ENCODE data around the gene DPEP3.

The DPEP3 gene

DNA sequence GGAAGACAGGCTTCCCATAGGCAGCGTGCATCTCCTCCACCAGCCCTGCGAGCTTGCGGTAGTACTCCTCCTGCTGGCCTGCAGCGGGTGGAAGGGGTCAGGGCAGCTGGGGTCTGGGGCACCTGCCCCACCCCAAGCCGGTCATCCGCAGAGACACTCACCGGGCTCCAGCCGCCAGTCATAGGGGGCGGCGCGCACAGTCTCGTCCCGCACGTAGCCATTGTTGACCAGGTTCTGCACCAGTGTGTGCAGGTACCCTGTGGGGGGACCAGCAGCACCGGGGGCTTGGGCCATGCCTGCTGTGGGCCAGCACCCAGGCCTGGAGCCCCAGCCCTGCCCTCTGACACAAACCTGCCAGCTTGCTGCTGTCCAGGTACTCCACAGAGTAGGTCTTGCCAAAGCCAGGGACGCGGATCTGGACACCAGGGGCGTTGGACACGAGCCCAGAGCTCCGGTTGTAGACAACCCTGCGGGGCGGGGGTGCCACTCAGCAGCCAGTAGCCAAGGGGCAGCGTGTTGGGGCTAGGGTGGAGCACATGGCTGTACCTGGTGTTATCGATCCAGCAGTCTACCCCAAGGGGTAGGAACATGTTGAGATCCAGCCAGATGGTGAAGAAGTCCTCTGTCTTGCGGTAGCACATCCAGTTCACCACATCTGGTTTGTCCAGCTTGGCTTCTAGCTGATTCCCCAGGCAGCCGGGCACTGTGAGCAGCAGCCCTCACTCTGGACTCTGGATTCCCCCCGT lies 37.6 kb downstream of the DPEP3 start:
- no peak overlapping the region for H3K4me2 ChIP-seq (ENCODE audit: low read depth, low read length, poor library complexity, severe bottlenecking)
- H3K4me3 ChIP-seq (ENCODE audit: insufficient read depth, low read length, poor library complexity, severe bottlenecking), result no peak overlapping the region
- H2AFZ ChIP-seq (ENCODE audit: low read depth, low read length, severe bottlenecking), result no peak overlapping the region
- H3F3A ChIP-seq (ENCODE audit: insufficient read depth), result peaks cover 7% of the 10 kb centered on the region; the same call in 1 of the 2 replicates
- H3K36me3 ChIP-seq (ENCODE audit: low read length), result no peaks in the 10 kb centered on the region
- TF ChIP-seq EZH2phosphoT487 (conservative IDR thresholded peaks at IDR 0.05; ENCODE audit: low read length), result no peak
- TF ChIP-seq, protein P1, sequence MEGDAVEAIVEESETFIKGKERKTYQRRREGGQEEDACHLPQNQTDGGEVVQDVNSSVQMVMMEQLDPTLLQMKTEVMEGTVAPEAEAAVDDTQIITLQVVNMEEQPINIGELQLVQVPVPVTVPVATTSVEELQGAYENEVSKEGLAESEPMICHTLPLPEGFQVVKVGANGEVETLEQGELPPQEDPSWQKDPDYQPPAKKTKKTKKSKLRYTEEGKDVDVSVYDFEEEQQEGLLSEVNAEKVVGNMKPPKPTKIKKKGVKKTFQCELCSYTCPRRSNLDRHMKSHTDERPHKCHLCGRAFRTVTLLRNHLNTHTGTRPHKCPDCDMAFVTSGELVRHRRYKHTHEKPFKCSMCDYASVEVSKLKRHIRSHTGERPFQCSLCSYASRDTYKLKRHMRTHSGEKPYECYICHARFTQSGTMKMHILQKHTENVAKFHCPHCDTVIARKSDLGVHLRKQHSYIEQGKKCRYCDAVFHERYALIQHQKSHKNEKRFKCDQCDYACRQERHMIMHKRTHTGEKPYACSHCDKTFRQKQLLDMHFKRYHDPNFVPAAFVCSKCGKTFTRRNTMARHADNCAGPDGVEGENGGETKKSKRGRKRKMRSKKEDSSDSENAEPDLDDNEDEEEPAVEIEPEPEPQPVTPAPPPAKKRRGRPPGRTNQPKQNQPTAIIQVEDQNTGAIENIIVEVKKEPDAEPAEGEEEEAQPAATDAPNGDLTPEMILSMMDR (IDR thresholded peaks at IDR 0.05; ENCODE audit: insufficient read depth, low read length, poor library complexity, severe bottlenecking), result no peak
- no peak overlapping the region for H3K27ac ChIP-seq (ENCODE audit: low read depth, low read length)
- H3K9ac ChIP-seq (ENCODE audit: low read length), result no peak overlapping the region
- H3K9me2 ChIP-seq (replicated peaks; ENCODE audit: insufficient read depth, low read length), result no peaks in the 10 kb centered on the region
- H3K9me3 ChIP-seq (ENCODE audit: insufficient read depth, low read length), result no peaks in the 10 kb centered on the region
- H3K27me3 ChIP-seq (ENCODE audit: low read length), result no peaks in the 10 kb centered on the region
- H4K20me1 ChIP-seq (ENCODE audit: low read depth, low read length), result no peaks in the 10 kb centered on the region
- peaks cover 8% of the 10 kb centered on the region; the same call in 1 of the 2 replicates for H3K79me2 ChIP-seq (ENCODE audit: insufficient read depth, low read length)

DNA sequence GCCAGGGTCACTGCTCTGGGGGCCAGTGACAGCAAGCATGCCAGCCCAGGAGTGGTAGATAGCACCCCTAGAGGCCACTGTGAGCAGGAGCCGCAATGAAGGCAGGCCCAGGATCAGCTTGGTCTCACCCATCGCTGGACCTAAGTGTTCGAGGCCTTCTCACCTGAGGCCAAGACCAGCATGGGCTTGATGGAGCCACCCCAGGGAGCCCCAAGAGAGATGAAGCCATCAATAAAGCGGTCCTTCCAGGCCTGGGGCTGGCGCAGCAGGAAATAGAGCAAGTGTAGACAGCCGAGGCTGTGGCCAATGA lies 38.1 kb downstream of the DPEP3 start:
- Histone ChIP-seq H3K27me3 (ENCODE audit: low read length) (no peaks in the 10 kb centered on the region), H3K9ac (ENCODE audit: low read length) (no peak overlapping the region), H3K79me2 (ENCODE audit: insufficient read depth, low read length) (peaks cover 12% of the 10 kb centered on the region), H3K27ac (ENCODE audit: low read depth, low read length) (no peak overlapping the region), H4K20me1 (ENCODE audit: low read depth, low read length) (no peaks in the 10 kb centered on the region), H3K4me3 (ENCODE audit: insufficient read depth, low read length, poor library complexity, severe bottlenecking) (no peak overlapping the region), H3F3A (ENCODE audit: insufficient read depth) (peaks cover 7% of the 10 kb centered on the region), H3K9me2 (replicated peaks; ENCODE audit: insufficient read depth, low read length) (no peaks in the 10 kb centered on the region), H3K9me3 (ENCODE audit: insufficient read depth, low read length) (no peaks in the 10 kb centered on the region), H3K36me3 (ENCODE audit: low read length) (no peaks in the 10 kb centered on the region), H2AFZ (ENCODE audit: low read depth, low read length, severe bottlenecking) (no peak overlapping the region), H3K4me2 (ENCODE audit: low read depth, low read length, poor library complexity, severe bottlenecking) (no peak overlapping the region)
- TF ChIP-seq EZH2phosphoT487 (conservative IDR thresholded peaks at IDR 0.05; ENCODE audit: low read length), result no peak
- TF ChIP-seq, protein P1 (IDR thresholded peaks at IDR 0.05; ENCODE audit: insufficient read depth, low read length, poor library complexity, severe bottlenecking), result peak; percentile 82

DNA sequence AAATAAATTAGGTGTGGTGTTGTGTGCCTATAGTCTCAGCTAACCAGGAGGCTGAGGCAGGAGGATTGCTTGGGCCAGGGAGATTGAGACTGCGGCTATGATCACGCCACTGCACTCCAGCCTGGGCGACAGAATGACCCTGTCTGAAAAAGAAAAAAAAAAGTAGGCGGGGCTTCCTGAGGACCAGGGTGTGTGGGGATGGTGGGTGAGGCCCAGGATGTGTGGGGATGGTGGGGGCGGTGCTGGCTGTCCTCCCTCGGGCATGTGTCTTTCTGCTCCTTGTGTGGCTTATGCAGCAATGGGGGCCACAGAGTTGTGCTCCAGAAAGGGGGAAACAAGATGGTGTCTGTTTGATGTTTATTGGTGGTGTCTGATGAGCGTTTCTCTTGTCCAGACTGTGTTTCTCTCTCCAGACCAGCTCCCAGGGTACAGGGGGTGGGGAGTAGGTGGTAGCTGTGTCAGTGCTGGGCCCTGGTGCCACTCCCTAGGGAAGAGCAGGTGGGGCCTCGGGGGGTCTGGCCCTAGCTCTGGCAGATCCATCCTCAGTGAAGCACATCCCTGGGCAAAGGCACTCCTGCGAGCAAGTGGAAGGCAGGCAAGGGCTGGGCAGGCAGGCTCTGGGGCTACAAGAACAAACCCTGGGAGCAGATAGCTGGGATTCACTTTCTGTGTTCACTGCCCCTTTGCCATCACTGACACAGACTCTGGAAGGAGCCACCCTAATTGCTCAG lies 38.7 kb downstream of the DPEP3 start:
- Histone ChIP-seq H3K9me2 (replicated peaks; ENCODE audit: insufficient read depth, low read length) (no peaks in the 10 kb centered on the region), H3K27ac (ENCODE audit: low read depth, low read length) (no peak overlapping the region), H3F3A (ENCODE audit: insufficient read depth) (peaks cover 11% of the 10 kb centered on the region), H3K79me2 (ENCODE audit: insufficient read depth, low read length) (peaks cover 16% of the 10 kb centered on the region), H3K9ac (ENCODE audit: low read length) (no peak overlapping the region), H2AFZ (ENCODE audit: low read depth, low read length, severe bottlenecking) (no peak overlapping the region), H3K27me3 (ENCODE audit: low read length) (no peaks in the 10 kb centered on the region), H3K4me3 (ENCODE audit: insufficient read depth, low read length, poor library complexity, severe bottlenecking) (no peak overlapping the region), H3K4me2 (ENCODE audit: low read depth, low read length, poor library complexity, severe bottlenecking) (no peak overlapping the region), H4K20me1 (ENCODE audit: low read depth, low read length) (no peaks in the 10 kb centered on the region), H3K9me3 (ENCODE audit: insufficient read depth, low read length) (no peaks in the 10 kb centered on the region), H3K36me3 (ENCODE audit: low read length) (no peaks in the 10 kb centered on the region)
- TF ChIP-seq EZH2phosphoT487 (conservative IDR thresholded peaks at IDR 0.05; ENCODE audit: low read length), result no peak
- TF ChIP-seq, protein P1 (IDR thresholded peaks at IDR 0.05; ENCODE audit: insufficient read depth, low read length, poor library complexity, severe bottlenecking), result no peak
